ENCODE measurements around the gene HDAC10. TPM values are rescaled to one million over a fixed set of nuclear protein-coding genes. Genes with fewer than 3 reads are reported as not detected.
"Not testable (repeated sequence)": the region's sequence is repeated elsewhere in the genome, so short reads cannot be mapped to it uniquely, and the experiment has no call there.

HDAC10 gene
- total RNA-seq, 1 experiment from 2014 or later = 10.2 TPM

DNA sequence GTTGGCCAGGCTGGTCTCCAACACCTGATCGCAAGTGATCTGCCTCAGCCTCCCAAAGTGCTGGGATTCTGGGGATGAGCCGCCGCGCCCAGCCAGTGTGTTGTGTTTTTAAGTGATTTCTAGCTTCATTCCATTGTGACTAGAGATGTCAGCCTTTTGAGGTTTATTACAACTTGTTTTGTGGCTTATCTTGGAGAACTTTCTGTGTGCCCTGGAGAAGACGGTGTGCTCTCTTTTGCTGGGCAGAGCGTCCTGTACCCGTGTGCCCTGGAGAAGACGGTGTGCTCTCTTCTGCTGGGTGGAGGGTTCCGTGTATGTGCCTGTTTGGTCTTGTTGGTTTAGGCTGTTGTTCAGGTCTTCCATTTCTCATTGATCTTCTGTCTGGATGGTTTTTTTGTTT, 37.8 kb downstream of the HDAC10 start:
- in situ Hi-C loops (cut with HindIII; ENCODE audit: low pct_unique_long_range_greater_than_20kb, low sequenced_read_pairs) = no loop called here
- DNase-seq (ENCODE audit: low read depth, low spot score) = no peak

DNA sequence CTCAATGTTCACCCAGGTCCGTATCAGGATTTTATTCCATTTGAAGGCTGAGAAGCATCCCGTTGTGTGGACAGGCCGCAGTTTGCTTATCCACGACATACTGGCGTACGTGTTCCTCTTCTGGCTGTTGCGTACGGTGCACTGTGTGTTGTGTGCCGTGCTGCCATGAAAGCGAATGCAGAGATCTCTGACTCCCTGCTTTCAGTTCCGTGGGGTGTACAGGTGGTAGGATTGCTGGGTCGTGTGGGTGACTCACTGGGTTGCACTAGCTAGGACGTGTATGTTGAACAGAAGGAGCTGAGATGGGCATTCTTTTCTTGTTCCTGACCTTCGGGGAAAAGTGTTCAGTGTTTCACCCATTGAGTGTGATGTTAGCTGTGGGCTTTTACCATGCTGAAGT, 39.9 kb downstream of the HDAC10 start:
- in situ Hi-C loops (cut with HindIII; ENCODE audit: low pct_unique_long_range_greater_than_20kb, low sequenced_read_pairs) = no loop called here
- no peak for DNase-seq (ENCODE audit: low read depth, low spot score)

DNA sequence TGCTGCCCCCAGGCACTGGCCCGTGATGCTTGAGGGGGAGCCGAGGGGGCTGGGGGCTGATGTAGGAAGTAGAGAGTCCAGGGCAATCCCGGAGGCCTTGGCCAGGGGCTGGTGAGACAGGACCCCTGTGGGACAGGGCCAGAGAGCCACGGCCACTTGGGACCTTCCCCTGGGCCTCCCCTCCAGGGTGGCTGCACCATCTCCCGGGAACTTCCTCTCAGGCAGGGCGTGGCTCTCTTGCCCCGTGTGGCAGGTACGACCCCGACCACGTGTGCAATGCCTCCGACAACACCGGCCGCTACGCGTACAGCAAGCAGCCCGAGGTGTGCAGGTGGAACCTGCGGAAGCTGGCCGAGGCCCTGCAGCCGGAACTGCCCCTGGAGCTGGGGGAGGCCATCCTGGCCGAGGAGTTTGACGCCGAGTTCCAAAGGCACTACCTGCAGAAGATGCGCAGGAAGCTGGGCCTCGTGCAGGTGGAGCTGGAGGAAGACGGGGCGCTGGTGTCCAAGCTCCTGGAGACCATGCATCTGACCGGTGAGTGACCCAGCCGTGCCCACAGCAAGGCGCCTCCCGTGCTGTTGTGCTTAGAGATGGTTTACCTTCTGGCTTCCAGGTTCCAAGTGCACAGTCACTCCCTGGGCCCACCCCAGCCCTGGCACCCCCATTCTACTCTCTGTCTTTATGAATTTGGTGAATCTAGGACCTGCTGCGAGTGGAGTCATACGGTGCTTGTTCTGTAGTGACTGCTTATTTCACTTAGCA, 40.5 kb downstream of the HDAC10 start:
- DNase-seq (ENCODE audit: low read depth, low spot score) = no peak
- in situ Hi-C loops (cut with HindIII; ENCODE audit: low pct_unique_long_range_greater_than_20kb, low sequenced_read_pairs) = no loop called here

DNA sequence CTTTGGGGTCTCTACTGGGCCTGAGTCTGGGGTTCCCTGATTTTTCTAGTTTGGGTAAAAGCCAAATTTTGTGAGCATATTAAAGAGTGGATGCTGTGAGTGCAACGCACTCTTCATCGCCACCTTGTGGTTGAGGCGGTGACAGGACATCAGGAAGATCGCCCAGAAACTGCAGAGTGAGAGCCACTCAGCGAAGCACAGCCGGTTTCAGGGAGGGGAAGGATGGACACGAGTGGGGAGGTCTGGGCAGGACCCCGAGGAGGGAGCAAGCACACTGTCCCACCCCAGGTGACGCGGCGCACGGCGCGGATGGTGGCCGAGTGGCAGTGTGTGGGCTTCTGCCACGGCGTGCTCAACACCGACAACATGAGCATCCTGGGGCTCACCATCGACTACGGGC, 41.2 kb downstream of the HDAC10 start:
- in situ Hi-C loops (cut with HindIII; ENCODE audit: low pct_unique_long_range_greater_than_20kb, low sequenced_read_pairs) = no loop called here
- peak; percentile 79 for DNase-seq (ENCODE audit: low read depth, low spot score)

DNA sequence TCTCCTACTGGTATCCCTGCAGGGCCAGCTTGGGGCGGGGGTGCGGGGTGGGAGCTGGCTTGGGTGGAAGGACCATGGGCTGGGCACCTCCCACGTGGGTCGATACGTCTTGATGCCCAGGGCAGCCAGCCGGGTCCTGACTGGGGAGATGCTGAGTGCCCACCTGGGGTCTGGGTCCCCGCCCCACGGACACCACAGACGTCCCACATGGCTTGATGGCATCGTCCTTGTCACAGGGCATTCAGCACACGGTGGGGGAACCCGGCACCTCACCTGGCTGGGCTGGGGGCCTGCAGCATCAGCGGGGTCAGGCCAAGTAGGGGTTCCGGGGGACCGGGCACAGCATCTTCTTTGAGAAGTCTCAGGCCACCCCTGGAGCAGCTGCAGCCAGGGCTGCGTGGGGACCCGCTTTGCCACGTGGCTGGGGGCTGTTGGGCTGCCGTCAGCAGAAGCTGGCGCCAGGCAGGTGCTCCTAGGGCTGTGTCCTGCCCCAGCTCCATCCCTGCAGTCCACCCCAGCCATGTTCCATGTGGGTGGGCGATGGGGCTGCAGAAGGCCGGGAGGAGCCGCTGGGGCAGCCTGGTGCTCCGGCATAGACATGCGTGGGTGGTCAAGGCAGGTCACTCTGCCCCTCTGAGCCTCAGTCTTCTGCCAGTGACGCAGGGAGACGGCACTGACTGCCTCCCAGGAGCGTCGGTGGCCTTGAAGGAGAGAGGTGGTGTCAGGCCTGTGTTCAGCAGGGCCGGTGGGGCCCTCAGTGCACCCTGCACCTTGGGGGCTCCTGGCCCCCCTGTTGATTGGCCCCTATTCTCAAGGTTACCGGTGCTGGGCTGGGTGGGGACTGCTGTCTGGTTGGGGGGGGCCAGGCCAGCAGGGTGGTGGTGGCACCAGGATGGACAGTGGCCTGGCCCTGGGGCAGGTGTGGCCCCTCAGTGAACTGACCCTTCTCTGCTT, 41.8 kb downstream of the HDAC10 start:
- DNase-seq (ENCODE audit: low read depth, low spot score) = no peak
- in situ Hi-C loops (cut with HindIII; ENCODE audit: low pct_unique_long_range_greater_than_20kb, low sequenced_read_pairs) = no loop called here

DNA sequence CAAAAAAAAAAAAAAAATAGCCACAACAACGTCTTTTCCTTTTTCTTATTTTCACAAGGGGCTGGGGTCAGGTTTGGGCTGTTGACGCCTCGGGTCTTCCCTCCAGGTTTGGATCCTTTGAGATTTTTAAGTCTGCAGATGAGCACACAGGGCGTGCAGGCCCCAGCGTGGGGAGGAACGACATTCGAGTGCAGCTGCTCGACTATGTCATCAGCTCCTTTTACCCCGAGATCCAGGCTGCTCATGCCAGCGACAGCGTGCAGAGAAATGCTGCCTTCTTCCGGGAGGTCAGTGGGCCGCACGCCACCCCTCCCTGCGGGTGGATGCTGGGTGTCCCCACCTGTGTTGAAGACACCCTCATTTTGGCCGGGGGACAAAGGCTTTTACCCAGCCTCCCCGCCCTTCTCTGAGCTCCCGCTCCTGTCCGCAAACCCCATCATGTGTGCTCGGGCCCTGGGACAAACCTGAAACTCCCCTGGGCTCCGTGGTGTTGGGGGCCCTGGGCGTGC, 42.6 kb downstream of the HDAC10 start:
- in situ Hi-C loops (cut with HindIII; ENCODE audit: low pct_unique_long_range_greater_than_20kb, low sequenced_read_pairs) = no loop called here
- no peak for DNase-seq (ENCODE audit: low read depth, low spot score)

DNA sequence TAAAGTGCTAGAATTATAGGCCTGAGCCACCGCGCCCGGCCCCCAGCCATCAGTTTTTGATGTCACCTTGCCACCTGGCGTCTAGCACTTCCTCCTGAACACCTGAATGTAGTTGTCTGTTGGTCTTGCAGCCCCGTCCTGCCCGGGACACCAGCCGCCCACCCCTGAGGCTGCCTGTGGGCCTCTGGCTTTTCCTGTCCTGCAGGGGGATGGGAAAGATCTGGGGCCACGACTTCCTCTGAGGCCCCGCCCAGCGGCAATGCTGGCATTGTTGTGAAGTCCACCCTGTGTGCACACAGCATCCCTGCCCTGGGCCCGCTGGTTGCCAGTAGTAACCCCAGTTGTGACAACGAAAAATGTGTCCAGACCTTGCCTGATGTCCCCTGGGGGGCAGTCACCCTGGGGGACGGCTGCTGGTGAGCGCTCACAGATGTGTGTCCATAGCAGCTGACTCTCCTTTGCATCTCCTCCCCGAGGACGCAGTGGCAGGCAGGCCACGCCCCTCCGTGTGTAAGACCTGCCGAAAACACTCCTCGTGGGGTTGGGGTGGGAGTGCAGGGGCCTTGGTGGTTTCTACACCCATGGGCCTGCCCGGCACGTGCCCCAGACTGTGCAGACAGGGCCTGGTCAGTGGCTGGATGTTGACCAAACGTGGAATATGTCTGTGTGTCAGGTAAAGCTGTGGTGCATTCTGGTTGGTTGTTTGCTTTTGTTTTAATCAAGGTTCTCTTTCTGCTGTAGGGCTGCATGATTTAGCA, 43.5 kb downstream of the HDAC10 start:
- no peak for DNase-seq (ENCODE audit: low read depth, low spot score)
- in situ Hi-C loops (cut with HindIII; ENCODE audit: low pct_unique_long_range_greater_than_20kb, low sequenced_read_pairs) = no loop called here

DNA sequence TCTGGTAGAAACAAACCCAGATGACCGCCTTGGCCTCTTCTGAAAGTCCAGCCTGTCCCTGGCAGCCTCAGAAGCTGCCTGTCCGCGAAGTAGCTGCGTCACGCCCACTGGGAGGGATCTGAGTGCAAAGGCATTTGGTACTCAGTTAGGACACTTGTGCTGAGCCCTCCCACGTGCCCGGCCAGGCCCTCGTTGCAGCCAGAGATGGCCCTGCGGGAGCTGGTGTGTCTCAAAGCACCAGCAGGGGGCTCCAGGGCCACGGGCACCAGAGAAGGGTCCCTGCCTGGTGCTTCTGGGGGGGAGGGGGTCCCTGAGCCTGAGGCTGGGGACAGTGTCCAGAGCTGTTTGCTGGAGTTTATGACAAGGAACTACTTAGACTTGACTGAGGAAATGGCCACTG, 44.5 kb downstream of the HDAC10 start:
- in situ Hi-C loops (cut with HindIII; ENCODE audit: low pct_unique_long_range_greater_than_20kb, low sequenced_read_pairs) = no loop called here
- DNase-seq (ENCODE audit: low read depth, low spot score) = peak; percentile 79

DNA sequence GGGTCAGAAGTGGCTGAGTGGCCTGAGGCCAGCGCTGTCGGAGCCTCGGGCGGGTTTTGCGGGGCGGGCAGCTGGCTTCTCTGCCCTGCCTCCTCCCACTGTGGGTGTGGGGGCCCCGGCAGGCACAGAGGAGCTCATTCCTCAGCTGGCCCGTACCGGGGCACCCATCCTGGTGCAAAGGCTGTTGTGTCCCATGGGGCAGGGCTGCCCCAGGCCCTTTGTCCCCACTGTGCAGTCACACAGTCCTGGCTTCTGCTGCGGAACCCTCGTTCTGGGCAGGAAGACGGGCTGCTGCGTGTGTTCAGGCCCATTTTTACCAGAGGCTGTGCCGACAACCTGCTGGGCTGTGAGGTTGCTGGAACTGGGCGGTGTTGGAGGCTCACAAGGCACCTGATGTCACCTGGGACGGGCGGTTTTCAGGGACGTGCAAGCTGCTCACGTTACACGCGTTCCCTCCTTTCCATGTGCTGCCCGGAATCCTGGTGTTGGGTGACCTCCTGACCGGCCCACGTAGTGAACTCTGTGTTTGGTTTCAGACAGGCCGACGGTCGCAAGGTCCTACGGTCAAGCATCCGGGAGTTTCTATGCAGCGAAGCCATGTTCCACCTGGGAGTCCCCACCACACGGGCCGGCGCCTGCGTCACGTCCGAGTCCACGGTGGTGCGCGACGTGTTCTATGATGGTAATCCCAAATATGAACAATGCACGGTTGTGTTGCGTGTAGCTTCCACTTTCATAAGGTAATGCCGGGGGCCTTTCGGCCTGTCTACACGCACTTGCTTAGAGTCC, 45.1 kb downstream of the HDAC10 start:
- in situ Hi-C loops (cut with HindIII; ENCODE audit: low pct_unique_long_range_greater_than_20kb, low sequenced_read_pairs) = no loop called here
- no peak for DNase-seq (ENCODE audit: low read depth, low spot score)

DNA sequence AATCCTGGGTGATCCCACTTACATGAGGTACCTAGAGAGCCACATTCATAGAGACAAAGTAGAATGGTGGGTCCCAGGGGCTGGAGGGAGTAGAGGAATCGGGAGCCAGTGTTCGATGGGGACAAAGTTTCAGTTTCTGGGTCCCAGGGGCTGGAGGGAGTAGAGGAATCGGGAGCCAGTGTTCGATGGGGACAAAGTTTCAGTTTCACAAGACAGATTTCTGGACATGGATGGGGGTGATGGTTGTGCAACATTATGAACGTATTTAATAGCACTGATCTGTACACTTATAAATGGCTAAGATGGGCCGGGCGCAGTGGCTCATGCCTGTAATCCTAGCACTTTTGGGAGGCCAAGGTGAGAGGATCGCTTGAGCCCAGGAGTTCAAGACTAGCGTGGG, 46.1 kb downstream of the HDAC10 start:
- in situ Hi-C loops (cut with HindIII; ENCODE audit: low pct_unique_long_range_greater_than_20kb, low sequenced_read_pairs); DNase-seq (ENCODE audit: low read depth, low spot score): not testable (repeated sequence)

DNA sequence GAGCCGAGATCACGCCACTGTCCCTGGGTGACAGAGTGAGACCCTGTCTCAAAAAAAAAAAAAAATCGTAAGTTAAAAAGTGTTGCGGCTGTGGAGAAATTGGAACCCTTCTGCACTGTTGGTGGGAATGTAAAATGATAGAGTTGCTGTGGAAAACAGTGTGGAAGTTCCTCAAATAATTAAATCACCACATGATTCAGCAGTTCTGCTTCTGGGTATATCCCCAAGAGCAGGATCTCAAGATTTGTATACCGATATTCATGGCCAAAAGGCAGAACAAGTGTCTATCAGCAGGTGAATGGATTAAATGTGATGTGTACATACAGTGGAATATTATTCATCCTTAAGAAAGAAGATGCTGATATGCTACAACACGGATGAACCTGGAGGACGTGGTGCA, 46.5 kb downstream of the HDAC10 start:
- in situ Hi-C loops (cut with HindIII; ENCODE audit: low pct_unique_long_range_greater_than_20kb, low sequenced_read_pairs) = no loop called here
- DNase-seq (ENCODE audit: low read depth, low spot score) = no peak

DNA sequence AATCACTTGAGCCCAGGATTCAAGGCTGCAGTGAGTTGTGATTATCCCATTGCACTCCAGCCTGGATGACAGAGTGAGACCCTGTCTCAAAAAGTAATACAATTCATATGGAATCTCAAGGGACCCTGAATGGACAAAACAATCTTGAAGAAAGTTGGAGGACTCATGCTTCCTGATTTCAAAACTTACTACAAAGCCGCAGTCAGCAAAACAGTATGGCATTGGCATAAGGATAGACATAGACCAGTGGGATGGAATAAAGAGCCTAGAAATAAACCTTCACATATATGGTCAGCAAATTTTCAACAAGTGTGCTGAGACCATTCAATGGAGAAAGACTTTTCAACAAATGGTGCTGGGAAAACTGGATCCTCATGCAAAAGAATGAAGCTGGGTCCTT, 47.8 kb downstream of the HDAC10 start:
- in situ Hi-C loops (cut with HindIII; ENCODE audit: low pct_unique_long_range_greater_than_20kb, low sequenced_read_pairs) = no loop called here

DNA sequence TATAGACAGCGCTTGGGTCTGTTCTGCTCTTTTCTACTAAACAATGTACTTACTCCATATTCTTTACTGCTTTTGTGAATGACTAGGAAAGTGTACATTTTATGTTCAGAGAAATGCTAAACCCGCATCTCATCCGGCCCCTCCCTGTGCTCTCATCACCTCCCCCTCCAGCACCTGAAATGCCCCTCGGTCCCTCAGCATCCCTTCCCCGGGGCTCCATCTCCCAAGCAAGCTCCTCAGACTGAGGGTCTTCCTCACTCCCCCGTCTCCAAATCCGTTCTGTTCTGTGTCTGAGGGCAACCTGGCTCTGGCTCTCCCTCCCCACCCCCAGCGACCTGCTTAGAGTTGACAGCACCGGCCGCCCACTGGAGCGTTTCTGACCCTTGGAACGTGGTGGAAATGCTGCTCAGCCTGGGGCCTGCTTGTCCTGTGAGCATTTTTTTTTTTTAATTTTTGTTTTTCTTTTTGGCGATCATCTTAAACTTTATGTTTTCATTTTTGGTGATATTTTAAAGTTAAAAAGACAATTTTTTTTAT, 48.9 kb downstream of the HDAC10 start:
- in situ Hi-C loops (cut with HindIII; ENCODE audit: low pct_unique_long_range_greater_than_20kb, low sequenced_read_pairs) = no loop called here
- DNase-seq (ENCODE audit: low read depth, low spot score) = no peak

More for the DNA sequence above, 47.8 kb downstream of the HDAC10 start:
- no peak for DNase-seq (ENCODE audit: low read depth, low spot score)

DNA sequence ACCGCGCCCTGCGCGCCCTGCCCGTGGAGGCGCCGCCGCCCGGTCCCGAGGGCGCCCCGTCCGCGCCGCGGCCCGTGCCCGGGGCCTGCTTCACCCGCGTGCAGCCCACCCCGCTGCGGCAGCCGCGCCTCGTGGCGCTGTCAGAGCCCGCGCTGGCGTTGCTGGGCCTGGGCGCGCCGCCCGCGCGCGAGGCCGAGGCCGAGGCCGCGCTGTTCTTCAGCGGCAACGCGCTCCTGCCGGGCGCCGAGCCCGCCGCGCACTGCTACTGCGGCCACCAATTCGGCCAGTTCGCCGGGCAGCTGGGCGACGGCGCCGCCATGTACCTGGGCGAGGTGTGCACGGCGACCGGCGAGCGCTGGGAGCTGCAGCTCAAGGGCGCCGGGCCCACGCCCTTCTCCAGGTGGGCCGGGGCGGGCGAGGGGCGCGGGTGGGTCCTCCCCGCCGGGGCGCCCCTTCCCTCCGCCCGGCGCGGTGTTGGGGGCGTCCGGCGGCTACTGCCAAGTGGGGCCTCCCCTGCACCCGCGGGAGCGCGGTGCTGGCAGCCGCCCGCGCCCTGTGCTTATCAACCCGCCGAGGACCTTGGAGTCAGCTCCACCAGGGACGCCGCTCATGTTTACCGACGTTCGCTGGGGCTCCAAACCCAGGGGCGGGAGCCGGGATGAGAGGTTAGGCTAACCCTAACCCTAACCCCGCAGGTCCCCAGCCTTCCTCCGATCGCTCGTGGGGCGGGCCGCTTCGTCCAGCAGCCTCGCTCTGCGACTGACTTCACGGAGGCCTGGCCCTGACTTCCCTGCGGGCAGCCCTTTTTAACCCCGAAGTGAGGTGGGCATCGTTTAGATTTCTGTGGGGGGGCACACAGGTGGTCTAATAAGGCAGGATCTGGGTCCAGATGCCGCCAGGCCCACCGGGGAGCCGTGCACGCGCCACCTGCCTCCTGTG, 49.6 kb downstream of the HDAC10 start:
- in situ Hi-C loops (cut with HindIII; ENCODE audit: low pct_unique_long_range_greater_than_20kb, low sequenced_read_pairs) = no loop called here
- DNase-seq (ENCODE audit: low read depth, low spot score) = no peak

DNA sequence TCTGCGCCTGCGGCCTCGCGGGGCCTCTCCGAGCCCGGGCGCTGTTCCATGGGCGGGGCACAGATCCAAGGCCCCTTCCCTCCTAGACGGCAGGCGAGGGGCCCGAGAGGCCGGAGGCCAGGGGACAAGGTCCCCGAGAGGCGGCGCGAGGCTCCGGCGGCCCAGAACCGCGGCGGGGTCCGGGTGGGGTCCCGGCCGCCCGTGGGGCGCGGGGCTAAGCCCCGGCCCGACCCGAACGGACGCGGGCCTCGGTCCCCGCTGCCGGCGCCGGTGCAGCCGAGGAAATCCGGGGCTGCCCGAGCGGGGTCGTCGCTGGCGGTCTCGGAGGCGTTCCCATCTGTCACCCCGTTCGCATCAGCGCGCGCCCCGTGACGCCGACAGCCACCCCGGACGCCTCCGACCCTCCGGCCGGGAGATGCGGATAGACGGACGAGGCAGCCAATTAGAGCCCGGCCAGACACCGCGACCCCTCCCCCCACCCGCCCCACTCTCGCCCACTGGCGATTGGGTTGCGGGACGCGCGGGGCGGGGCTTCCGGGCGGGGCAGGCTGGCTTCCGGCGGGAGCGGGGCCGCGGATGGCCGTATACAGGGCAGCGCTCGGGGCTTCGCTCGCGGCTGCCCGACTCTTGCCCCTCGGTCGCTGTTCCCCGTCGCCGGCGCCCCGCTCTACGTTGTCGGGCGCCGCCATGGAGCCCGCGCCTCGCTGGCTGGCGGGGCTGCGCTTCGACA, 50.4 kb downstream of the HDAC10 start, which contains the start of gene SELENOO:
TSS of gene SELENOO (plus strand) at position 551 of the 730 bp plus-strand sequence. CDS start at position 577, 26 bp downstream.
- in situ Hi-C loops (cut with HindIII; ENCODE audit: low pct_unique_long_range_greater_than_20kb, low sequenced_read_pairs) = no loop called here
- peak; percentile 86 for DNase-seq (ENCODE audit: low read depth, low spot score)
